ENCODE data around the gene AFG3L2.

- TF ChIP-seq CTCF (conservative IDR thresholded peaks at IDR 0.05 in 1 of 2, IDR thresholded peaks at IDR 0.05 in 1 of 2; ENCODE audit: extremely low read depth in 1 of 2, insufficient read depth in 1 of 2, low read depth in 1 of 2, low read length in 2 of 2) (no peak), EZH2 (IDR thresholded peaks at IDR 0.05; ENCODE audit: borderline replicate concordance, low read length) (no peak)
Measured at GRCh38 chr18:12374401-12374800, 2.6 kb downstream of the AFG3L2 start.

Data from mammary epithelial cell (primary cell).